ENCODE data around the gene DAPK1. TPM values are rescaled to one million over a fixed set of nuclear protein-coding genes. Genes with fewer than 3 reads are reported as not detected.

The DAPK1 gene
- total and polyA plus RNA-seq, 10 of the 15 experiments (the other 5 are each of a cell fraction or from before 2014, with no cell fraction given), result 8.2 to 94.7 (median 51.6) TPM

DNA sequence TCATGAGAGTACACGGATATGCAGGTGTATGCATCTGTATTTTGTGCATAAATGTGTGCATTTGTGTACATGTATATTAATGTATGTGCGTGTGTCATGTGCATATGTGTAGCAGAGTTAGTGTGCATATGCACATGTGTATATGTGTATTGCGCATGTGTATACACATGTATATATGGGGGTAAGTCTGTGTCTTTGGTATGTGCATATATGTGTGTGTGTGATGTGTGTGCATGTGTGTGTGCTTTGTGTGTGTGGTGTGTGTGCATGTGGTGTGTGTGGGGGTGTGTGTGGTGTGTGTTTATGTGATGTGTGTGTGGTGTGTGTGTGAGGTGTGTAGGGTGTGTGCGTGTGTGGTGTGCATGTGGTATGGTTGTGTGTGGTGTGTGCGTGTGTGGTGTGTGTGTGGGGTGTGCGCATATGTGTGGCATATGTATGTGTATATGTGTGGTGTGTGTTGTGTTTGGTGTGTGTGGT, 215.2 kb downstream of the DAPK1 start:
- no TSS peak for BruUV-seq (replicated peaks)
- ChIA-PET RAD21 (ENCODE audit: unreplicated experiment) (no interaction called here), CTCF (no interaction called here), SMC1A (ENCODE audit: uncharacterized antibody, unreplicated experiment) (no interaction called here), POLR2A (no interaction called here)
- in situ Hi-C loops (cut with MboI) (no loop called here), intact Hi-C loops (cut with micrococcal nuclease; ENCODE audit: unreplicated experiment) (no loop called here)
- no peak overlapping the region for H3K4me2 ChIP-seq (ENCODE audit: control insufficient read depth, insufficient read depth)
- H3K4me1 ChIP-seq (ENCODE audit: control insufficient read depth, insufficient read depth, low read length), result peaks cover 13% of the 10 kb centered on the region
- DNase-seq (ENCODE audit: low read depth, low spot score), result no peak
- 82% methylated on average over 6 of the region's 6 CpGs for WGBS (ENCODE audit: insufficient coverage, insufficient replicate concordance, low lambda C conversion rate, missing lambda C conversion rate)
- H3K4me3 ChIP-seq, result no peak overlapping the region
- H3K9ac ChIP-seq (ENCODE audit: control insufficient read depth, insufficient read depth, low read length), result no peak overlapping the region
- no peaks in the 10 kb centered on the region for H3K79me2 ChIP-seq (ENCODE audit: control insufficient read depth, insufficient read depth, low read length)
- no peaks in the 10 kb centered on the region for H4K20me1 ChIP-seq (ENCODE audit: control insufficient read depth, insufficient read depth)
- H3K27ac ChIP-seq (ENCODE audit: control insufficient read depth, insufficient read depth), result no peak overlapping the region
- FAIRE-seq, result no peak
- H3K36me3 ChIP-seq (ENCODE audit: control insufficient read depth in 2 of 2, insufficient read depth in 2 of 2, low read length in 1 of 2), result peaks cover 0 to 4% of the 10 kb centered on the region in 2 experiments; a peak in 2 of 4 replicates
- H3K27me3 ChIP-seq (replicated peaks in 1 of 2; ENCODE audit: control insufficient read depth in 2 of 2, insufficient read depth in 2 of 2, low read length in 1 of 2), result peaks cover 0 to 2% of the 10 kb centered on the region in 2 experiments; a peak in 1 of 4 replicates
- ATAC-seq, result no peak
- no peak overlapping the region for H2AFZ ChIP-seq (ENCODE audit: control insufficient read depth, low read depth, low read length)
- TF ChIP-seq, protein P1, sequence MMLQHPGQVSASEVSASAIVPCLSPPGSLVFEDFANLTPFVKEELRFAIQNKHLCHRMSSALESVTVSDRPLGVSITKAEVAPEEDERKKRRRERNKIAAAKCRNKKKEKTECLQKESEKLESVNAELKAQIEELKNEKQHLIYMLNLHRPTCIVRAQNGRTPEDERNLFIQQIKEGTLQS (IDR thresholded peaks at IDR 0.05; ENCODE audit: borderline replicate concordance, extremely low read depth, low read depth, low read length), result no peak
- TF ChIP-seq NR2C2 (IDR thresholded peaks at IDR 0.05; ENCODE audit: borderline replicate concordance, control insufficient read depth, insufficient read length, low read depth), result no peak
- TF ChIP-seq FOXM1 (IDR thresholded peaks at IDR 0.05; ENCODE audit: low read depth, low read length), result no peak
- TF ChIP-seq RFX5 (IDR thresholded peaks at IDR 0.05; ENCODE audit: low read depth, low read length), result no peak
- TF ChIP-seq, protein P2, sequence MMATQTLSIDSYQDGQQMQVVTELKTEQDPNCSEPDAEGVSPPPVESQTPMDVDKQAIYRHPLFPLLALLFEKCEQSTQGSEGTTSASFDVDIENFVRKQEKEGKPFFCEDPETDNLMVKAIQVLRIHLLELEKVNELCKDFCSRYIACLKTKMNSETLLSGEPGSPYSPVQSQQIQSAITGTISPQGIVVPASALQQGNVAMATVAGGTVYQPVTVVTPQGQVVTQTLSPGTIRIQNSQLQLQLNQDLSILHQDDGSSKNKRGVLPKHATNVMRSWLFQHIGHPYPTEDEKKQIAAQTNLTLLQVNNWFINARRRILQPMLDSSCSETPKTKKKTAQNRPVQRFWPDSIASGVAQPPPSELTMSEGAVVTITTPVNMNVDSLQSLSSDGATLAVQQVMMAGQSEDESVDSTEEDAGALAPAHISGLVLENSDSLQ (IDR thresholded peaks at IDR 0.05), result no peak
- no peak for TF ChIP-seq EZH2 (IDR thresholded peaks at IDR 0.05; ENCODE audit: borderline replicate concordance, control insufficient read depth, low read depth, low read length)
- TF ChIP-seq TARDBP (IDR thresholded peaks at IDR 0.05; ENCODE audit: borderline replicate concordance), result no peak
- no peaks in the 10 kb centered on the region for H3K9me3 ChIP-seq (replicated peaks; ENCODE audit: control insufficient read depth, insufficient read depth, low read length)
